Measurements from ENCODE around the gene TSC22D3. TPM values are rescaled to one million over a fixed set of nuclear protein-coding genes. Genes with fewer than 3 reads are reported as not detected.

TSC22D3 gene
- total RNA-seq, 2 donors from 2014 or later, result 144 to 147 TPM

DNA sequence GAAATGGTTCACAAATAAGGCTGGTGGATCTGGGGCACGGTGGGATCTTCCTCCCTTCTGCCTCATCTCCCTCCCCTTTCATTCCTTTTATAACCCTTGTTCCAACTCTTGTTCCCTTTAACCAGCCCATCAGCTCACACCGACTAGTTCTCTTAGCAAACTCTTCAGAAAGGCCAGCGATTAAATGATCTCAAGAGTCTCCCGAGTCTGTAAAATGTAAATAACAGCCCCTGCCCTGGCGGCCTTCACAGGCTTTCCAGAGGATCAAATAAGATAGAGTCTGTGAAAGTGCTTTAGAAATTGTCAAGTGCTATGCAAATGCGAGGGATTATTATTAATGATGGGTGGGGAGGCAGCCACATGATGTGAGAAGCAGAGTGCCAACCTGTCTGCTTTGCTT lies 27.1 kb downstream of the TSC22D3 start:
- intact Hi-C loops (cut with DNase I), result no loop called here
- no peaks in the 10 kb centered on the region for H3K9me3 ChIP-seq
- no peak for TF ChIP-seq POLR2A (IDR thresholded peaks at IDR 0.05)
- TF ChIP-seq, protein P1, sequence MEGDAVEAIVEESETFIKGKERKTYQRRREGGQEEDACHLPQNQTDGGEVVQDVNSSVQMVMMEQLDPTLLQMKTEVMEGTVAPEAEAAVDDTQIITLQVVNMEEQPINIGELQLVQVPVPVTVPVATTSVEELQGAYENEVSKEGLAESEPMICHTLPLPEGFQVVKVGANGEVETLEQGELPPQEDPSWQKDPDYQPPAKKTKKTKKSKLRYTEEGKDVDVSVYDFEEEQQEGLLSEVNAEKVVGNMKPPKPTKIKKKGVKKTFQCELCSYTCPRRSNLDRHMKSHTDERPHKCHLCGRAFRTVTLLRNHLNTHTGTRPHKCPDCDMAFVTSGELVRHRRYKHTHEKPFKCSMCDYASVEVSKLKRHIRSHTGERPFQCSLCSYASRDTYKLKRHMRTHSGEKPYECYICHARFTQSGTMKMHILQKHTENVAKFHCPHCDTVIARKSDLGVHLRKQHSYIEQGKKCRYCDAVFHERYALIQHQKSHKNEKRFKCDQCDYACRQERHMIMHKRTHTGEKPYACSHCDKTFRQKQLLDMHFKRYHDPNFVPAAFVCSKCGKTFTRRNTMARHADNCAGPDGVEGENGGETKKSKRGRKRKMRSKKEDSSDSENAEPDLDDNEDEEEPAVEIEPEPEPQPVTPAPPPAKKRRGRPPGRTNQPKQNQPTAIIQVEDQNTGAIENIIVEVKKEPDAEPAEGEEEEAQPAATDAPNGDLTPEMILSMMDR (IDR thresholded peaks at IDR 0.05), result no peak
- ATAC-seq (no peak), DNase-seq (no peak)
- no peak overlapping the region for H3K4me3 ChIP-seq
- no peaks in the 10 kb centered on the region for H3K27me3 ChIP-seq
- H3K27ac ChIP-seq, result no peak overlapping the region
- peaks cover 38% of the 10 kb centered on the region for H3K4me1 ChIP-seq
- 67 to 74% methylated on average over 5 of the region's 6 CpGs for WGBS, 2 donors
- H3K36me3 ChIP-seq (replicated peaks in 1 of 2; ENCODE audit: insufficient read depth in 1 of 2, low read depth in 2 of 2), result no peaks in the 10 kb centered on the region

DNA sequence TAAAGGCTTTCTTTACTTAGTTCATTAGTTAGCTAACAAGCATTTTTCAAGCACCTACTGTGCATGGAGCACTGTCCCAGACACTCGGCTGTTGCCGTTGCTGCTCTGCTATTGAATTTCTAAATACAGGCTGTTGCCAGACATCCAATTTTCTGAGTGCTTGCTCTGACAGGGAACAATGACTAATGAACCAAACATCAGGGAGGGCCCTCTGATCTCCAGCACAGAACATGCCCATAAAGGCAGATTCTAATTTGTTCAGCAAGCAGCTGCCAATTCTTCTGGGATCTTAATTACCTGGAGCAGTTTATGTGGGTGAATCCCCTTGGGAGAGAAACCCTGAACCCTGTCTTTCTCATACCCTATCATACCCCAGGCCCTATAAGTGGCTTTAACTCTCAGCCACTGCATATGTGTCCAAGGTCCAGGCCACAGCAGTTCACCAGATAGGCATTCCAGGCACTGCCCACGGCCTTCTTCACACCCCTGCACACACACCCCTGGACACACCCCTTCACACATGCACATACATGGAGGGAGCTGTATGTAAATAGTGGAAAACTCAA lies 27.9 kb downstream of the TSC22D3 start:
- peak overlapping the region in 2 of 4 donors; percentile 18 to 24 for H3K27ac ChIP-seq
- H3K4me3 ChIP-seq, result no peak overlapping the region
- no peak for TF ChIP-seq POLR2A (IDR thresholded peaks at IDR 0.05)
- TF ChIP-seq, protein P1 (IDR thresholded peaks at IDR 0.05), result no peak
- DNase-seq (peak in 2 of 4 donors; percentile 22 to 34), ATAC-seq (peak; percentile 37)
- no peaks in the 10 kb centered on the region for H3K9me3 ChIP-seq
- WGBS, 2 donors, result 20 to 24% methylated on average over 2 to 3 of the region's 3 CpGs
- H3K27me3 ChIP-seq, result no peaks in the 10 kb centered on the region
- H3K36me3 ChIP-seq (replicated peaks in 1 of 2; ENCODE audit: insufficient read depth in 1 of 2, low read depth in 2 of 2), result no peaks in the 10 kb centered on the region
- intact Hi-C loops (cut with DNase I), result no loop called here
- H3K4me1 ChIP-seq, result peaks cover 47% of the 10 kb centered on the region

DNA sequence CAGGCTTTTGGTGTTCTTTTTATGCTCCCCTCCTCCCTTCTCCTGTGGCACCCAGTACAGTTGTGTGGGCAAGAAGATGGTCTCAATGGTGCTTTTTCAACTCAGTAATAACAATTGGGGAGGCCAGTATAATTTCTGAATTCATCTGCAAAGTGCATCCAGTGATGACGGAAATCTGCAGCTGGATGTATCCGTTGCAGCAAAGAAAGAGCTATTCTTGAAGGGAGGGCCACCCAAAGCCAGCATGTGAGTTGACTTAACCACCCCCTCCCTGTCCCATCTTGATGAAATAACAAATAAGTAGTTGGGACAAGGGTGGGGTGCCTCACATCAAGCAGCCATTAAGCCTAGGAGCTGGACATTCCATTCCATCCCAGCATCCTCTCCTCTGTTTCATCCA lies 30.7 kb downstream of the TSC22D3 start:
- no peak for TF ChIP-seq POLR2A (IDR thresholded peaks at IDR 0.05)
- TF ChIP-seq, protein P1 (IDR thresholded peaks at IDR 0.05), result no peak
- no peaks in the 10 kb centered on the region for H3K27me3 ChIP-seq
- ATAC-seq, result no peak
- peaks cover 75% of the 10 kb centered on the region for H3K4me1 ChIP-seq
- 100% methylated on average over 2 of the region's 2 CpGs for WGBS, 2 donors
- no peaks in the 10 kb centered on the region for H3K36me3 ChIP-seq (replicated peaks in 1 of 2; ENCODE audit: insufficient read depth in 1 of 2, low read depth in 2 of 2)
- no peak overlapping the region for H3K4me3 ChIP-seq
- intact Hi-C loops (cut with DNase I), result no loop called here
- no peak overlapping the region for H3K27ac ChIP-seq
- no peak for DNase-seq
- no peaks in the 10 kb centered on the region for H3K9me3 ChIP-seq

DNA sequence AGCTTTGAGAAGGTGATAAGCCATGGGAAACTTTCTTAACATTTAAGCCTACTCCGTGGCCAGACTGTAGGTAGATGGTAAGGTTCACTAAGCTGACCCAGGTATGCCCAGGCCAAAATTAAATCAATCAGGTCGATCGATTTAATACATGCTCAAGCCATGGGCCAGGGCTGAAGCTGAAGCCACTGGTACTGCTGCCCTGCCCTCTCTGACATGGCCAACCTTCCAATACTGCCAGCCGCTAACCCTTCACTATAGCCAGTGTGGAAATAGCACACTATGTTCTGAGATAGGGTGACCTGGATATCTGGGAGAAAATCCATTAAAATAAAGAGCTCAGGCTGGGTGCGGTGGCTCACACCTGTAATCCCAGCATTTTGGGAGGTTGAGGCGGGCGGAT lies 31.6 kb downstream of the TSC22D3 start:
- DNase-seq, result no peak
- H3K4me1 ChIP-seq, result peaks cover 83% of the 10 kb centered on the region
- H3K4me3 ChIP-seq, result no peak overlapping the region
- peak overlapping the region in 3 of 4 donors; percentile 87 to 90 (median 88) for H3K27ac ChIP-seq
- TF ChIP-seq POLR2A (IDR thresholded peaks at IDR 0.05), result no peak
- TF ChIP-seq, protein P1 (IDR thresholded peaks at IDR 0.05), result no peak
- no peak for ATAC-seq
- intact Hi-C loops (cut with DNase I), result no loop called here
- H3K9me3 ChIP-seq, result no peaks in the 10 kb centered on the region
- no peaks in the 10 kb centered on the region for H3K36me3 ChIP-seq (replicated peaks in 1 of 2; ENCODE audit: insufficient read depth in 1 of 2, low read depth in 2 of 2)
- H3K27me3 ChIP-seq, result no peaks in the 10 kb centered on the region
- WGBS, 2 donors, result 97 to 98% methylated on average over 5 to 6 of the region's 7 CpGs

DNA sequence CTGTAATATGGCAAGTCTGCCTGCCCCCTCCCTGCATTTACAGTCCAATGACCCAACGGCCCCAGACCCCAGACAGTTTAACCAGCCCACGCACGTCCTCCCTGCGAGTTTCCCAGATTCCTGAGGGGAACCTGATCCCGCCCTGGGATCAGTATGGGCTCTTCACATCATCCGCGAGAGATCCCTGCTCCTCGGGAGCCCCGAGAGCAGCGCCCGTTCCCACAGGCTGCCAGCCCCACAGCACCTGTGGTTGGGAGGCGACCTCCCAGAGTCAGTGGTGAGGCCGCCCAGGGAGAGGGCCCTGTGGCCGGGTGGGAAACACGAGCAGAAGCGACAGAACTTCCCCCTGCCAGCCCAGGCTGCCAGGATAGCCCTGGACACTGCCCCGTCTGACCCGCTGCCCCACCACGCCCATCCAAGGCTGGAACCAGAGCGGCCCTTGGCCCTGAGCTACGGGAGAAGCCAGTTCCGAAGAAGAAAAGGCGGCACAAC lies 32.8 kb downstream of the TSC22D3 start:
- peak overlapping the region; percentile 85 to 90 (median 88) for H3K27ac ChIP-seq
- intact Hi-C loops (cut with DNase I), result no loop called here
- H3K36me3 ChIP-seq (replicated peaks in 1 of 2; ENCODE audit: insufficient read depth in 1 of 2, low read depth in 2 of 2), result no peaks in the 10 kb centered on the region
- H3K9me3 ChIP-seq, result no peaks in the 10 kb centered on the region
- no peak overlapping the region for H3K4me3 ChIP-seq
- WGBS, 2 donors, result 20 to 27% methylated on average over 1 to 18 of the region's 23 CpGs
- peaks cover 88% of the 10 kb centered on the region for H3K4me1 ChIP-seq
- H3K27me3 ChIP-seq, result no peaks in the 10 kb centered on the region
- DNase-seq (peak in 3 of 4 donors; percentile 15 to 41 (median 29)), ATAC-seq (no peak)
- TF ChIP-seq, protein P1 (IDR thresholded peaks at IDR 0.05), result no peak
- TF ChIP-seq POLR2A (IDR thresholded peaks at IDR 0.05), result no peak
